C1 segment of cervical spinal cord (tissue), 14 donors: ENCODE data around the gene RNU1-2.
"Not testable (repeated sequence)": the region's sequence is repeated elsewhere in the genome, so short reads cannot be mapped to it uniquely, and the experiment has no call there.

Experiments used
- DNase-seq, 14 donors: peaks; one replicate each; lab custom pipeline; 2025; lab: John Stamatoyannopoulos, UW

RNU1-2 gene

GRCh38 chr1:16895598-16896315 lies at the start of gene RNU1-2:
TSS of gene RNU1-2 (plus strand) at chr1:16895980.
- peak in 12 of 14 donors; percentile 54 to 97 (median 88) for DNase-seq

GRCh38 chr1:16856201-16856600 lies 39.6 kb upstream of the RNU1-2 start:
- not testable (repeated sequence) for DNase-seq

- DNase-seq, result not testable (repeated sequence)
Observed at GRCh38 chr1:16859167-16860041, 36.4 kb upstream of the RNU1-2 start.

- not testable (repeated sequence) for DNase-seq
Observed at GRCh38 chr1:16860048-16860447, 35.7 kb upstream of the RNU1-2 start.

- DNase-seq, result not testable (repeated sequence)
Observed at GRCh38 chr1:16861832-16862245, 33.9 kb upstream of the RNU1-2 start.

- not testable (repeated sequence) for DNase-seq
Observed at GRCh38 chr1:16862415-16862814, 33.4 kb upstream of the RNU1-2 start.

GRCh38 chr1:16863024-16863423 lies 32.8 kb upstream of the RNU1-2 start:
- DNase-seq, result not testable (repeated sequence)

- DNase-seq, result not testable (repeated sequence)
Observed at GRCh38 chr1:16866926-16867707, 28.7 kb upstream of the RNU1-2 start.

GRCh38 chr1:16868787-16869186 lies 27.0 kb upstream of the RNU1-2 start:
- DNase-seq, result not testable (repeated sequence)

- DNase-seq, result not testable (repeated sequence)
Observed at GRCh38 chr1:16869996-16870395, 25.8 kb upstream of the RNU1-2 start.

- not testable (repeated sequence) for DNase-seq
Observed at GRCh38 chr1:16871171-16871570, 24.6 kb upstream of the RNU1-2 start.

- peak in 12 of 14 donors; percentile 2 to 88 (median 59) for DNase-seq
Observed at GRCh38 chr1:16872152-16873075, 23.4 kb upstream of the RNU1-2 start.

- DNase-seq, result peak in 10 of 14 donors; percentile 23 to 80 (median 39)
Observed at GRCh38 chr1:16873076-16873879, 22.5 kb upstream of the RNU1-2 start.

GRCh38 chr1:16874968-16875765 lies 20.6 kb upstream of the RNU1-2 start:
- DNase-seq, result not testable (repeated sequence)

- DNase-seq, result not testable (repeated sequence)
Observed at GRCh38 chr1:16881742-16882141, 14.0 kb upstream of the RNU1-2 start.

GRCh38 chr1:16882986-16883385 lies 12.8 kb upstream of the RNU1-2 start:
- no peak for DNase-seq

- not testable (repeated sequence) for DNase-seq
Observed at GRCh38 chr1:16884487-16884886, 11.3 kb upstream of the RNU1-2 start.

- no peak for DNase-seq
Observed at GRCh38 chr1:16886860-16887605, 8.7 kb upstream of the RNU1-2 start.
